GM21367 (cell line): ENCODE results near the gene NAPB.

ENCODE experiments used
- ATAC-seq: cut with Tn5 transposase; IDR thresholded peaks from one replicate; pipeline ENCODE4 v1.9.1; 2021; ENCODE audit not compliant: unreplicated experiment

NAPB gene

DNA sequence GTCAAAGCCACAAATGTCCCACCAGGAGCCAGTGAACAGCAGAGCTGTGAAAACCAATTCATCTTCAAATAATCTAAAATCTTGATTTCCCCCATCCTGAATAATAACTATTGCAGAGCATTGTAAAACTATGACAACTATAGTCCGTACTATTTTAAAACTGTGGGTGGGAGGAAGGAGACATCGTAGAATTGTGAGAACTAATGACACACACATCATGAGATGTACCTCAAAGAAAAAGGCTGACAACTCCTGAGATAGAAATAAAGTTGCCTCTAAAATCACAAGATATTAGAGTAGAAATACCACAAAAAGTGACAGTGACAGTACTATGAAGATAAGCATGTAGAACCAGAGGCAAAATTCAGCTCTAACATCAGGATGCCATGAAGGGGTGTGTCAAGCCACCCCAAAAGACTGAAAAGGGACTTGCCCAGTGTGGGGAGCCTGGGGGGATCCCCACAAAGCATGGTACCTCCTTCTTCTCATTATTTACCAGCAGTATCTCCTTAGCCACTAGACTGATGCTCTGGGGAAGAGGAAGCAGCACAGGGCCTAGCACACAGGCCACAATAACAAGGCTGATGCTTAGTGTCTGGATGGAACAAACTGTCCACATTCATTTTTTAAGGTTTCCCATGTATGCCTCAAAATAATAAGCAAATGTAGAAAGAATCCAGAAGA, 13.4 kb downstream of the NAPB start:
- peak; percentile 76 for ATAC-seq

DNA sequence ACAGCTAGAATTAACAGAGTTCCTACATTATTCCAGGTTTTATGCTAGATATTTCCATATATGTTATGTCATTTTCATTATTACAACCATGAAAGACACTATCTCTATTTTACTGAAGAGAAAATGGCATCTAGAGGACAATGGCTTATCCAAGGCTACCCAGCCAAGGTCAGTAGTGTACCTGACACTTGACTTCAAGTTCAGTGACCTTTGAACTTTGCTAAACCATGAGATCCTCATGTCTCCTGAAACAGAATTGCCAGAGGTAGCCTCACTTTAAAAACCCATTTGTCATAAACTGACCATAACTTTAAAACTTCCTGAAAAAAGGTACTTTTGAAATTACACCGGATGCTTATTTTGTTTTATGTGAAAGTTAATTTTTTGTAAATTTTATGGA, 14.4 kb downstream of the NAPB start:
- ATAC-seq, result no peak

GRCh38 chr20:23404196-23404595, 17.1 kb downstream of the NAPB start:
- ATAC-seq, result no peak

DNA sequence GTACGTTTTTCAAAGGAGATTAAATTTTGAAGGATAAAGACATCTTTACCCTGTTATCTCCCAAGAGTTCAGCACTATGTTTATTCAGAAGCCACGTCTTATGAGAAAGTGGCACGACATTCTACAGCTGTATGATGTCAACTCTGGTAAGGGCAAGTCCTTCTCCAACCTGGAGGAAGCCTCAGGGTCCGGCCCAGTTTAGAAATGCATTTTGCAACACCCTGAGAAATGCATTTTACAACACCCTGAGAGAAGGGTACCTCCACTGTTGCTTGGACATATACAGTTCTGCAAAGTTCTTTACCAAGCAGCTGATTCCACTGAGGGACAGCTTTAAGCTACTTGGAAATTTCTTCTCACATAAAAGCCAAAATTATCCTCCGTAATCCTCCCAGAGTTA, 17.5 kb downstream of the NAPB start:
- no peak for ATAC-seq

GRCh38 chr20:23401051-23401450, 20.2 kb downstream of the NAPB start:
- ATAC-seq, result no peak

- ATAC-seq, result no peak
Measured at GRCh38 chr20:23399568-23400241, 21.6 kb downstream of the NAPB start.

DNA sequence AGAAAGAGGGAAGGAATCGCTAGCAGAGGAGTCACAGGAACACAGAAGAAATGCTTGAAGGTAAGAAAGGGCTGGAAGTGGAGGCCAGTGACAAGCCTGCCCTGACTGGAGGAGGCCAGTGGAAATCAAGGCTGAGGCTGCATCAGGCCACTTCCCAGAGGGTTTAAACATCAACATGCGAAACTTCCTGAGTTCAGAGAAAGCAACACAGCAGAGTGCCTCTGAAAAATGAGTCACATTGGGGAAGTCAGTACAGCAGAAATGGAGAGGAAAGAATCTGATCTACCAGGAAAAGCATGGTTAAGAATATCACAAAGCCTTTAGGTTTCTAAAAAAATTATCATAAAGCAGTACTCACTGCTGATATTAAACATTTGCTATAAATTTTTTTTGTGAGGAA, 23.3 kb downstream of the NAPB start:
- no peak for ATAC-seq

DNA sequence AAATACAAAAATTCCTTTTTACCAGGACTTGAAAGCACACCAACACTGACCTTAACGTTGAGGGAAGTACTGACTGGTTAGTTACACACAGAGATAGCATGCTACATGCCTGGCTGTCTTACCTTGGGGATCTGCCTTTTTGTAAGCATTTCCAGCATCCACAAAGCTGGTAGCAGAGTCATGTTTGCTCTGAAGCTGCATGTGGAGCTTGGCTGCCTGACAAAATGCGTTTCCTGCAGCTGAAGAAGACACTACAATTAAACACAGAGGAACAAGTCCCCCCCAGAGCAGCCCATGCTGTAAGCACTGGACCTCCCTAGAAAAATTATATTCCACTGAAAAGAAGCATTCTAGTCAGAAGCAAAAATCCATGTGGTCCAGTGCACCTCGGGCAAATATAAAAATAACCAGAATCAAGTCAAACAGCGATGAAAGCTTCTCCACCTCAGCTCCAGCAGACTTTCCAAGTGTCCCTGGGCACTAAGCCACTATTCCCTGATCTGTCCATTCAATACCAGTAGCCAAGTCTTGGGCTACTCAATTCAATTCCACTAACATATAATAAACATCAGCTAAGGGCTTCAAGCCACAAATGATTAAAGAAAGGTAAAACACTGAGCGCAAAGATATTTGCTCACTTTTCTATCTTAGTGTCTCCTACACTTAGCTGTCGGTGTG, 24.2 kb downstream of the NAPB start:
- ATAC-seq, result no peak

GRCh38 chr20:23393996-23394775, 27.1 kb downstream of the NAPB start:
- ATAC-seq, result no peak

- ATAC-seq, result no peak
Measured at GRCh38 chr20:23391707-23392310, 29.5 kb downstream of the NAPB start.

GRCh38 chr20:23390091-23390774, 31.1 kb downstream of the NAPB start:
- ATAC-seq, result no peak

DNA sequence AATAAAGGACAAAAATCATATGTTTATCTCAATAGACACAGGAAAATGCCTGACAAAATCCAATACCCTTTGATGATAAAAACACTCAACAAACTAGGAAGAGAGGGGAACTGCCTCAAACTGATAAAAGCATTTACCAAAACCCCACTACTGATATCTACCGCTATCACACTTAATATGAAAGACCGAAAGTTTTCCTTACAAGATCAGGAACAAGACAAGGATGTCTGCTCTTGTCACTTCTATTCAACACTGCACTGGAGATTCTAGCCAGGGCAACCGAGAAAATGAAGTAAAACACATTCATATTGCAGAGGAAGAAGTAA, 34.2 kb downstream of the NAPB start:
- no peak for ATAC-seq

GRCh38 chr20:23386304-23387117, 34.8 kb downstream of the NAPB start:
- no peak for ATAC-seq

GRCh38 chr20:23381876-23382275, 39.4 kb downstream of the NAPB start:
- ATAC-seq, result no peak

DNA sequence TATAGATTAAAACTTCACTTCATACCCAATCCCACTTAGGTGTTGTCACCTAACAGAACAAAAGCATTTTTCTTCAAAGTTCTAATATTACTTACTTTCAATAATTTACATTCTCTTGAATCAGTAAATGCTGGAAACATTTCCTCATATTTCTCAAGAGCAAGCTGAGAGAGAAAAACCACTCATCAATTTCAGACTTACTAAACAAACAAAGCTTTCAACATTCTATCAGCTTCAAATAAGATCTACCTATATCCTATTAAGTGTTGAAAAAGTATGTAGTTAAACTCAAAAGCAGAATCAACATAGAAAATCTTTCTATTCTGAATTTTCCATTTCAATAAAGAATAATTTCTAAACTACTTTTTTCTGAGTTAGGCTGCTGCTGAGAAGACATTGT, 41.5 kb downstream of the NAPB start:
- ATAC-seq, result no peak

GRCh38 chr20:23375827-23376226, 45.5 kb downstream of the NAPB start:
- no peak for ATAC-seq

GRCh38 chr20:23374441-23374840, 46.8 kb downstream of the NAPB start:
- ATAC-seq, result no peak

GRCh38 chr20:23371496-23371895, 49.8 kb downstream of the NAPB start:
- ATAC-seq, result no peak

DNA sequence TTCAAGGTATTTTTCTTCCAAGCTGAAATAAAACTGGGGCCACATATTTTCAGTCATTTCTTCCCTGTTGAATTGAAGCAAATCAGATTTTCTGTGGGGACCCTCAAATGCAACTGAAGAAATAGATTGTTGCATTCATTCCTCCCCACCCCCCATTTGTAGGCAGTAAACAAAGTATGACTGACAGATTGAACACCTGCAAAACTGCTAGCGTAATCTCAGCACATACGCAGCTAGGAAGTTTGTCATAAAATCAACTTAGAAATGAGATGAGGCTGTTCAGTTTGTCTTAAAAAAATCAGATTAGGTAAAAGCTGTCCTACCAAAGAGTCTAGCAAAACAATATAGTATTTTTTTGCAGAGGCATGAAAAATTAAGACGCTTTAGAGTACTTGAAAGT, 50.4 kb downstream of the NAPB start:
- no peak for ATAC-seq

GRCh38 chr20:23370274-23370673, 51.0 kb downstream of the NAPB start:
- no peak for ATAC-seq
